Measurements from ENCODE around the gene SSBP3.

Gene SSBP3

GRCh38 chr1:54403405-54403804, 2.8 kb downstream of the SSBP3 start:
- peak overlapping the region; percentile 83; the same call in 1 of the 2 replicates for H3K4me3 ChIP-seq (ENCODE audit: low read depth, low read length)
- H3K27ac ChIP-seq (ENCODE audit: low read depth, low read length) = no peak overlapping the region
- H3K36me3 ChIP-seq (ENCODE audit: insufficient read depth, low read length) = peaks cover 12% of the 10 kb centered on the region; the same call in 1 of the 2 replicates
- H3K27me3 ChIP-seq (ENCODE audit: insufficient read depth, low read length) = no peaks in the 10 kb centered on the region
- H3K4me1 ChIP-seq (ENCODE audit: control insufficient read depth, insufficient read depth, low read length, unreplicated experiment) = peaks cover 24% of the 10 kb centered on the region
- H2AFZ ChIP-seq (ENCODE audit: low read length, unreplicated experiment) = no peak overlapping the region
- H3K79me2 ChIP-seq (ENCODE audit: control insufficient read depth, insufficient read depth, low read length, unreplicated experiment) = no peaks in the 10 kb centered on the region

GRCh38 chr1:54402896-54403295, 3.3 kb downstream of the SSBP3 start:
- Histone ChIP-seq H3K4me3 (ENCODE audit: low read depth, low read length) (no peak overlapping the region), H3K36me3 (ENCODE audit: insufficient read depth, low read length) (peaks cover 17% of the 10 kb centered on the region; the same call in 1 of the 2 replicates), H3K79me2 (ENCODE audit: control insufficient read depth, insufficient read depth, low read length, unreplicated experiment) (no peaks in the 10 kb centered on the region)

GRCh38 chr1:54401799-54402198, 4.4 kb downstream of the SSBP3 start:
- no peaks in the 10 kb centered on the region for H3K27me3 ChIP-seq (ENCODE audit: insufficient read depth, low read length)
- no peaks in the 10 kb centered on the region for H3K79me2 ChIP-seq (ENCODE audit: control insufficient read depth, insufficient read depth, low read length, unreplicated experiment)
- H3K4me1 ChIP-seq (ENCODE audit: control insufficient read depth, insufficient read depth, low read length, unreplicated experiment) = peaks cover 16% of the 10 kb centered on the region
- no peak overlapping the region for H2AFZ ChIP-seq (ENCODE audit: low read length, unreplicated experiment)
- H3K36me3 ChIP-seq (ENCODE audit: insufficient read depth, low read length) = peaks cover 18% of the 10 kb centered on the region; the same call in 1 of the 2 replicates
- no peak overlapping the region for H3K27ac ChIP-seq (ENCODE audit: low read depth, low read length)
- no peak overlapping the region for H3K4me3 ChIP-seq (ENCODE audit: low read depth, low read length)

More at GRCh38 chr1:54402896-54403295, 3.3 kb downstream of the SSBP3 start:
- Histone ChIP-seq H3K27me3 (ENCODE audit: insufficient read depth, low read length) (no peaks in the 10 kb centered on the region), H3K4me1 (ENCODE audit: control insufficient read depth, insufficient read depth, low read length, unreplicated experiment) (peaks cover 19% of the 10 kb centered on the region), H2AFZ (ENCODE audit: low read length, unreplicated experiment) (no peak overlapping the region), H3K27ac (ENCODE audit: low read depth, low read length) (no peak overlapping the region)

GRCh38 chr1:54400329-54400728, 5.9 kb downstream of the SSBP3 start:
- H3K4me1 ChIP-seq (ENCODE audit: control insufficient read depth, insufficient read depth, low read length, unreplicated experiment) = peaks cover 16% of the 10 kb centered on the region
- H3K4me3 ChIP-seq (ENCODE audit: low read depth, low read length) = no peak overlapping the region
- no peak overlapping the region for H2AFZ ChIP-seq (ENCODE audit: low read length, unreplicated experiment)
- H3K27me3 ChIP-seq (ENCODE audit: insufficient read depth, low read length) = no peaks in the 10 kb centered on the region
- H3K79me2 ChIP-seq (ENCODE audit: control insufficient read depth, insufficient read depth, low read length, unreplicated experiment) = no peaks in the 10 kb centered on the region
- no peak overlapping the region for H3K27ac ChIP-seq (ENCODE audit: low read depth, low read length)
- H3K36me3 ChIP-seq (ENCODE audit: insufficient read depth, low read length) = peaks cover 18% of the 10 kb centered on the region; the same call in 1 of the 2 replicates

GRCh38 chr1:54399765-54400164, 6.4 kb downstream of the SSBP3 start:
- no peak overlapping the region for H2AFZ ChIP-seq (ENCODE audit: low read length, unreplicated experiment)
- H3K27me3 ChIP-seq (ENCODE audit: insufficient read depth, low read length) = no peaks in the 10 kb centered on the region
- H3K36me3 ChIP-seq (ENCODE audit: insufficient read depth, low read length) = peaks cover 18% of the 10 kb centered on the region; the same call in 1 of the 2 replicates
- no peaks in the 10 kb centered on the region for H3K79me2 ChIP-seq (ENCODE audit: control insufficient read depth, insufficient read depth, low read length, unreplicated experiment)
- H3K4me3 ChIP-seq (ENCODE audit: low read depth, low read length) = no peak overlapping the region
- peaks cover 15% of the 10 kb centered on the region for H3K4me1 ChIP-seq (ENCODE audit: control insufficient read depth, insufficient read depth, low read length, unreplicated experiment)
- H3K27ac ChIP-seq (ENCODE audit: low read depth, low read length) = no peak overlapping the region

GRCh38 chr1:54398963-54399528, 7.1 kb downstream of the SSBP3 start:
- H3K27ac ChIP-seq (ENCODE audit: low read depth, low read length) = no peak overlapping the region
- H3K4me1 ChIP-seq (ENCODE audit: control insufficient read depth, insufficient read depth, low read length, unreplicated experiment) = peaks cover 8% of the 10 kb centered on the region
- H3K27me3 ChIP-seq (ENCODE audit: insufficient read depth, low read length) = no peaks in the 10 kb centered on the region
- peaks cover 18% of the 10 kb centered on the region; the same call in 1 of the 2 replicates for H3K36me3 ChIP-seq (ENCODE audit: insufficient read depth, low read length)
- H3K4me3 ChIP-seq (ENCODE audit: low read depth, low read length) = no peak overlapping the region
- no peak overlapping the region for H2AFZ ChIP-seq (ENCODE audit: low read length, unreplicated experiment)
- no peaks in the 10 kb centered on the region for H3K79me2 ChIP-seq (ENCODE audit: control insufficient read depth, insufficient read depth, low read length, unreplicated experiment)

- Histone ChIP-seq H3K27me3 (ENCODE audit: insufficient read depth, low read length) (no peaks in the 10 kb centered on the region), H3K79me2 (ENCODE audit: control insufficient read depth, insufficient read depth, low read length, unreplicated experiment) (no peaks in the 10 kb centered on the region), H3K4me3 (ENCODE audit: low read depth, low read length) (no peak overlapping the region), H3K27ac (ENCODE audit: low read depth, low read length) (no peak overlapping the region), H3K4me1 (ENCODE audit: control insufficient read depth, insufficient read depth, low read length, unreplicated experiment) (no peaks in the 10 kb centered on the region), H2AFZ (ENCODE audit: low read length, unreplicated experiment) (no peak overlapping the region), H3K36me3 (ENCODE audit: insufficient read depth, low read length) (peaks cover 18% of the 10 kb centered on the region; the same call in 1 of the 2 replicates)
Measured at GRCh38 chr1:54397980-54398379, 8.2 kb downstream of the SSBP3 start.

GRCh38 chr1:54397090-54397591, 9.1 kb downstream of the SSBP3 start:
- no peak overlapping the region for H3K4me3 ChIP-seq (ENCODE audit: low read depth, low read length)
- H3K27ac ChIP-seq (ENCODE audit: low read depth, low read length) = no peak overlapping the region
- no peaks in the 10 kb centered on the region for H3K4me1 ChIP-seq (ENCODE audit: control insufficient read depth, insufficient read depth, low read length, unreplicated experiment)
- H3K36me3 ChIP-seq (ENCODE audit: insufficient read depth, low read length) = peaks cover 18% of the 10 kb centered on the region; the same call in 1 of the 2 replicates
- no peaks in the 10 kb centered on the region for H3K27me3 ChIP-seq (ENCODE audit: insufficient read depth, low read length)
- H3K79me2 ChIP-seq (ENCODE audit: control insufficient read depth, insufficient read depth, low read length, unreplicated experiment) = no peaks in the 10 kb centered on the region
- H2AFZ ChIP-seq (ENCODE audit: low read length, unreplicated experiment) = no peak overlapping the region

- Histone ChIP-seq H2AFZ (ENCODE audit: low read length, unreplicated experiment) (no peak overlapping the region), H3K4me3 (ENCODE audit: low read depth, low read length) (no peak overlapping the region), H3K4me1 (ENCODE audit: control insufficient read depth, insufficient read depth, low read length, unreplicated experiment) (no peaks in the 10 kb centered on the region), H3K27ac (ENCODE audit: low read depth, low read length) (no peak overlapping the region), H3K27me3 (ENCODE audit: insufficient read depth, low read length) (no peaks in the 10 kb centered on the region), H3K79me2 (ENCODE audit: control insufficient read depth, insufficient read depth, low read length, unreplicated experiment) (no peaks in the 10 kb centered on the region), H3K36me3 (ENCODE audit: insufficient read depth, low read length) (peaks cover 18% of the 10 kb centered on the region; the same call in 1 of the 2 replicates)
Measured at GRCh38 chr1:54396261-54396933, 9.8 kb downstream of the SSBP3 start.

- no peaks in the 10 kb centered on the region for H3K27me3 ChIP-seq (ENCODE audit: insufficient read depth, low read length)
- H3K4me3 ChIP-seq (ENCODE audit: low read depth, low read length) = no peak overlapping the region
- no peaks in the 10 kb centered on the region for H3K79me2 ChIP-seq (ENCODE audit: control insufficient read depth, insufficient read depth, low read length, unreplicated experiment)
- H2AFZ ChIP-seq (ENCODE audit: low read length, unreplicated experiment) = no peak overlapping the region
- peaks cover 14% of the 10 kb centered on the region; the same call in 1 of the 2 replicates for H3K36me3 ChIP-seq (ENCODE audit: insufficient read depth, low read length)
- no peaks in the 10 kb centered on the region for H3K4me1 ChIP-seq (ENCODE audit: control insufficient read depth, insufficient read depth, low read length, unreplicated experiment)
- H3K27ac ChIP-seq (ENCODE audit: low read depth, low read length) = no peak overlapping the region
Measured at GRCh38 chr1:54395281-54395934, 10.8 kb downstream of the SSBP3 start.
